ENCODE data around the gene SFRP4. TPM values are rescaled to one million over a fixed set of nuclear protein-coding genes. Genes with fewer than 3 reads are reported as not detected.

Gene SFRP4
- not detected in 2 replicates for total RNA-seq (2013; cell fraction: nucleolus; rRNA removed)
- total RNA-seq (2014; rRNA removed): not detected in 2 replicates
- total RNA-seq (2014; rRNA removed; fragmentation: Illumina TruSeq; extraction: Trizol): not detected in 2 replicates
- 0.24 TPM in 1 of 2 replicates, not detected in the other for total RNA-seq (2021)
- polyA plus RNA-seq (2011; ENCODE audit: low read depth): not detected
- 0.14 and 0.20 TPM in 2 replicates for polyA plus RNA-seq (2011; rRNA removed)
- 0.06 and 0.08 TPM in 2 replicates for polyA plus RNA-seq (2011; cell fraction: cytosol; rRNA removed)
- 0.07 and 0.13 TPM in 2 replicates for polyA plus RNA-seq (2011; cell fraction: nucleus; rRNA removed)
- polyA plus RNA-seq (2012): 0.04 and 0.08 TPM in 2 replicates
- polyA plus RNA-seq (2014; fragmentation: Illumina TruSeq; extraction: Trizol): not detected in 2 replicates
- polyA plus RNA-seq (2014; fragmentation: Nextera tagmentation; extraction: Ambion mirVana): under 1 TPM in 1 of 2 experiments, not detected in 1; 0.02 TPM
- polyA plus RNA-seq (2014; rRNA removed): 0.03 and 0.15 TPM in 2 replicates
- not detected for polyA plus RNA-seq (2016; fragmentation: Nextera tagmentation; extraction: Ambion mirVana)
- 0.10 and 0.29 TPM in 2 replicates for polyA minus RNA-seq (2011; rRNA and poly(A)+ RNA removed)
- not detected in 2 replicates for polyA minus RNA-seq (2011; cell fraction: cytosol; rRNA and poly(A)+ RNA removed)
- 0.24 TPM in 1 of 2 replicates, not detected in the other for polyA minus RNA-seq (2011; cell fraction: nucleus; rRNA and poly(A)+ RNA removed)
- percentile 14 among the genes with signal in this experiment for Bru-seq, nascent RNA
- BruChase-seq, experiment 1, labeled RNA remaining after a 6-hour chase: percentile 18 among the genes with signal in this experiment
- BruChase-seq, experiment 2, labeled RNA remaining after a 2-hour chase: percentile 14 among the genes with signal in this experiment
- long read RNA-seq, experiment 1: 0 reads
- long read RNA-seq, experiment 2, partial matches to known transcripts: 0 of 5 reads
- long read RNA-seq, experiment 2, other reads (novel, unspliced or antisense): 4 of 5 reads

DNA sequence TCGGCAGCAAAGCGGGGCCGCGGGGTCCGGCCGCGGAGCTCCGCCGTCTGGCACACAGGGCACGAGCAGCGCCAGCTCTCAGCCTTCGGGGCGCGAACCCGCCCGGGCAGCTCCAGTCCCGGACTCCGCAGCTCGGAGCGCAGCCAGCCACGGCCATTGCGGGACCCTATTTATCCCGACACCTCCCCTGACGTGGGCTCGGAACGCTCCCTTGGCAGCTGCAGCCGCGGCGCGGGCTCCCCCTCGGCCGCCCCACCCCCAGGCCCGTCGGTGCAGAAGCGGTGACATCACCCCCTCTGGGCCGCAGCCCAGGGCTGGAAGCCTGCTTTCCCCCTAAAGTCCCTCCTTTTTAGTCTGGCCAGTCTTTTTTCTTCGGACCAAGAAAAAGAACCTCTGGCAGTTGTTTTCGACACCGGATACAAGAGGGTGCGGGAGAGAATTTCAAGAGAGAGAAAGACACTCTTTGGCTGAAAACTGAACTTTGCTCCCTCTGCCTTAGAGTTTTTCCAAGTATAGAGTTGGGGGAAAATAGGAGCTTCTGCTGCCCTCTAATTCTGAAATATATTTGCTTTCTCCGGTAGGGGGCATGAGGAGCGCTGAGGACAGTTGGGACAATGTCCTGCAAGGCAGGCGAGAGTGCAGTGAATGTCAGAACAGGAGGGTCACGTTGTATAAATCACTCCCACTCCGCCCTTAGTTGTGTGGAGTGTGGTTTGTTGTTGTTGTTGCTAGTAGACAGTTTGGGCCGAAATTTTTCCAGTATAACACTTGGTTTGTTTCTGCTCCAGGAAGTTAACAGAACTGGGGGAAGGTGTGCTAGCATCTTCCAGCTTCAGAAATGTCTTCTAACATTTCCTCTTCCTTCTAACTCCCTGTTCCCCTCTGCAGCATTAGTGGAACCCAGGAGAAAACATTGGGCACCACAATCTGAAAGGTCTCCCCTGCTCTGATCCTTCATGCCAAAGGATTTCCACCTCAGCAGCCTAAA, at the start of gene SFRP4:
Gene SFRP4, minus strand, starts transcription at position 145 of the 988 bp plus-strand sequence. CDS start 280 bp downstream, outside the sequence.
- intact Hi-C loops (cut with micrococcal nuclease; ENCODE audit: unreplicated experiment) (loop anchor here (5.0 kb wide), 3 partner anchors 105 to 305 kb away; no protein-coding TSS in a partner anchor), in situ Hi-C loops (cut with MboI) (no loop called here)
- SMC1A ChIA-PET (ENCODE audit: uncharacterized antibody, unreplicated experiment): interaction anchor here (0.5 to 8.5 kb wide), 41 partner anchors 13 to 457 kb away, joined by 3 to 98 read pairs (median 4); partner anchors contain the start of gene STARD3NL
- Histone ChIP-seq H3K9ac (ENCODE audit: control insufficient read depth, insufficient read depth, low read length) (no peak within 1 kb of the TSS), H3K27ac (ENCODE audit: control insufficient read depth, insufficient read depth) (no peak within 1 kb of the TSS), H4K20me1 (ENCODE audit: control insufficient read depth, insufficient read depth) (no peaks in the 10 kb centered on the region), H3K4me2 (ENCODE audit: control insufficient read depth, insufficient read depth) (peak within 1 kb of the TSS; percentile 51), H3K79me2 (ENCODE audit: control insufficient read depth, insufficient read depth, low read length) (peaks cover under 1% of the 10 kb centered on the region; the same call in 1 of the 2 replicates), H3K4me1 (ENCODE audit: control insufficient read depth, insufficient read depth, low read length) (peaks cover 13% of the 10 kb centered on the region), H3K36me3 (ENCODE audit: control insufficient read depth in 2 of 2, insufficient read depth in 2 of 2, low read length in 1 of 2) (no peaks in the 10 kb centered on the region), H3K9me3 (replicated peaks; ENCODE audit: control insufficient read depth, insufficient read depth, low read length) (no peaks in the 10 kb centered on the region), H3K27me3 (replicated peaks in 1 of 2; ENCODE audit: control insufficient read depth in 2 of 2, insufficient read depth in 2 of 2, low read length in 1 of 2) (peaks cover 0 to 4% of the 10 kb centered on the region in 2 experiments; a peak in 2 of 4 replicates), H3K4me3 (peak within 1 kb of the TSS; percentile 48), H2AFZ (ENCODE audit: control insufficient read depth, low read depth, low read length) (peak within 1 kb of the TSS; percentile 46)
- RAD21 ChIA-PET (ENCODE audit: unreplicated experiment): interaction anchor here (0.9 to 4.4 kb wide), 37 partner anchors 7 to 451 kb away, joined by 3 to 24 read pairs (median 4); no protein-coding TSS in a partner anchor
- peak; percentile 93 for FAIRE-seq
- ATAC-seq: peak; percentile 44
- BruUV-seq (replicated peaks): no TSS peak
- no peak for DNase-seq (ENCODE audit: low read depth, low spot score)
- CTCF ChIA-PET: interaction anchor here (0.6 to 7.5 kb wide), 71 partner anchors 8 to 457 kb away, joined by 3 to 108 read pairs (median 4); no protein-coding TSS in a partner anchor
- POLR2A ChIA-PET: interaction anchor here (1.1 to 3.2 kb wide), 4 partner anchors 13 to 31 kb away, joined by 3 to 17 read pairs (median 8); no protein-coding TSS in a partner anchor
- WGBS (ENCODE audit: insufficient coverage, insufficient replicate concordance, low lambda C conversion rate, missing lambda C conversion rate): 18% methylated on average over 42 of the region's 46 CpGs
- TF ChIP-seq ZZZ3 (IDR thresholded peaks at IDR 0.05; ENCODE audit: control insufficient read depth, insufficient read length, low read depth) (no peak), CREB1 (IDR thresholded peaks at IDR 0.05; ENCODE audit: low read depth) (no peak), PAX5 (IDR thresholded peaks at IDR 0.05; ENCODE audit: borderline replicate concordance, low read depth, low read length) (no peak), NR2F1 (conservative IDR thresholded peaks at IDR 0.05) (0 out of 2 replicates have a peak, but pooled peaks have one; percentile 8)
- TF ChIP-seq, protein P1, sequence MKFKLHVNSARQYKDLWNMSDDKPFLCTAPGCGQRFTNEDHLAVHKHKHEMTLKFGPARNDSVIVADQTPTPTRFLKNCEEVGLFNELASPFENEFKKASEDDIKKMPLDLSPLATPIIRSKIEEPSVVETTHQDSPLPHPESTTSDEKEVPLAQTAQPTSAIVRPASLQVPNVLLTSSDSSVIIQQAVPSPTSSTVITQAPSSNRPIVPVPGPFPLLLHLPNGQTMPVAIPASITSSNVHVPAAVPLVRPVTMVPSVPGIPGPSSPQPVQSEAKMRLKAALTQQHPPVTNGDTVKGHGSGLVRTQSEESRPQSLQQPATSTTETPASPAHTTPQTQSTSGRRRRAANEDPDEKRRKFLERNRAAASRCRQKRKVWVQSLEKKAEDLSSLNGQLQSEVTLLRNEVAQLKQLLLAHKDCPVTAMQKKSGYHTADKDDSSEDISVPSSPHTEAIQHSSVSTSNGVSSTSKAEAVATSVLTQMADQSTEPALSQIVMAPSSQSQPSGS (IDR thresholded peaks at IDR 0.05; ENCODE audit: low read length): no peak
- TF ChIP-seq, protein P2, sequence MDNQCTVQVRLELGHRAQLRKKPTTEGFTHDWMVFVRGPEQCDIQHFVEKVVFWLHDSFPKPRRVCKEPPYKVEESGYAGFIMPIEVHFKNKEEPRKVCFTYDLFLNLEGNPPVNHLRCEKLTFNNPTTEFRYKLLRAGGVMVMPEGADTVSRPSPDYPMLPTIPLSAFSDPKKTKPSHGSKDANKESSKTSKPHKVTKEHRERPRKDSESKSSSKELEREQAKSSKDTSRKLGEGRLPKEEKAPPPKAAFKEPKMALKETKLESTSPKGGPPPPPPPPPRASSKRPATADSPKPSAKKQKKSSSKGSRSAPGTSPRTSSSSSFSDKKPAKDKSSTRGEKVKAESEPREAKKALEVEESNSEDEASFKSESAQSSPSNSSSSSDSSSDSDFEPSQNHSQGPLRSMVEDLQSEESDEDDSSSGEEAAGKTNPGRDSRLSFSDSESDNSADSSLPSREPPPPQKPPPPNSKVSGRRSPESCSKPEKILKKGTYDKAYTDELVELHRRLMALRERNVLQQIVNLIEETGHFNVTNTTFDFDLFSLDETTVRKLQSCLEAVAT (IDR thresholded peaks at IDR 0.05): no peak
- TF ChIP-seq, protein P3, sequence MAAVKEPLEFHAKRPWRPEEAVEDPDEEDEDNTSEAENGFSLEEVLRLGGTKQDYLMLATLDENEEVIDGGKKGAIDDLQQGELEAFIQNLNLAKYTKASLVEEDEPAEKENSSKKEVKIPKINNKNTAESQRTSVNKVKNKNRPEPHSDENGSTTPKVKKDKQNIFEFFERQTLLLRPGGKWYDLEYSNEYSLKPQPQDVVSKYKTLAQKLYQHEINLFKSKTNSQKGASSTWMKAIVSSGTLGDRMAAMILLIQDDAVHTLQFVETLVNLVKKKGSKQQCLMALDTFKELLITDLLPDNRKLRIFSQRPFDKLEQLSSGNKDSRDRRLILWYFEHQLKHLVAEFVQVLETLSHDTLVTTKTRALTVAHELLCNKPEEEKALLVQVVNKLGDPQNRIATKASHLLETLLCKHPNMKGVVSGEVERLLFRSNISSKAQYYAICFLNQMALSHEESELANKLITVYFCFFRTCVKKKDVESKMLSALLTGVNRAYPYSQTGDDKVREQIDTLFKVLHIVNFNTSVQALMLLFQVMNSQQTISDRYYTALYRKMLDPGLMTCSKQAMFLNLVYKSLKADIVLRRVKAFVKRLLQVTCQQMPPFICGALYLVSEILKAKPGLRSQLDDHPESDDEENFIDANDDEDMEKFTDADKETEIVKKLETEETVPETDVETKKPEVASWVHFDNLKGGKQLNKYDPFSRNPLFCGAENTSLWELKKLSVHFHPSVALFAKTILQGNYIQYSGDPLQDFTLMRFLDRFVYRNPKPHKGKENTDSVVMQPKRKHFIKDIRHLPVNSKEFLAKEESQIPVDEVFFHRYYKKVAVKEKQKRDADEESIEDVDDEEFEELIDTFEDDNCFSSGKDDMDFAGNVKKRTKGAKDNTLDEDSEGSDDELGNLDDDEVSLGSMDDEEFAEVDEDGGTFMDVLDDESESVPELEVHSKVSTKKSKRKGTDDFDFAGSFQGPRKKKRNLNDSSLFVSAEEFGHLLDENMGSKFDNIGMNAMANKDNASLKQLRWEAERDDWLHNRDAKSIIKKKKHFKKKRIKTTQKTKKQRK (IDR thresholded peaks at IDR 0.05; ENCODE audit: low read depth, low read length): no peak
- TF ChIP-seq, protein P4, sequence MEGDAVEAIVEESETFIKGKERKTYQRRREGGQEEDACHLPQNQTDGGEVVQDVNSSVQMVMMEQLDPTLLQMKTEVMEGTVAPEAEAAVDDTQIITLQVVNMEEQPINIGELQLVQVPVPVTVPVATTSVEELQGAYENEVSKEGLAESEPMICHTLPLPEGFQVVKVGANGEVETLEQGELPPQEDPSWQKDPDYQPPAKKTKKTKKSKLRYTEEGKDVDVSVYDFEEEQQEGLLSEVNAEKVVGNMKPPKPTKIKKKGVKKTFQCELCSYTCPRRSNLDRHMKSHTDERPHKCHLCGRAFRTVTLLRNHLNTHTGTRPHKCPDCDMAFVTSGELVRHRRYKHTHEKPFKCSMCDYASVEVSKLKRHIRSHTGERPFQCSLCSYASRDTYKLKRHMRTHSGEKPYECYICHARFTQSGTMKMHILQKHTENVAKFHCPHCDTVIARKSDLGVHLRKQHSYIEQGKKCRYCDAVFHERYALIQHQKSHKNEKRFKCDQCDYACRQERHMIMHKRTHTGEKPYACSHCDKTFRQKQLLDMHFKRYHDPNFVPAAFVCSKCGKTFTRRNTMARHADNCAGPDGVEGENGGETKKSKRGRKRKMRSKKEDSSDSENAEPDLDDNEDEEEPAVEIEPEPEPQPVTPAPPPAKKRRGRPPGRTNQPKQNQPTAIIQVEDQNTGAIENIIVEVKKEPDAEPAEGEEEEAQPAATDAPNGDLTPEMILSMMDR (IDR thresholded peaks at IDR 0.05 in 2 of 3, conservative IDR thresholded peaks at IDR 0.05 in 1 of 3; ENCODE audit: control insufficient read depth in 2 of 3, extremely low read depth in 1 of 3, insufficient read depth in 1 of 3, low read depth in 3 of 3, low read length in 3 of 3): peak; percentile 72 to 74 (median 73)

Data from GM12878 (cell line).